Kidney epithelial cell (primary cell): ENCODE results near the gene SELENOW. TPM values are rescaled to one million over a fixed set of nuclear protein-coding genes. Genes with fewer than 3 reads are reported as not detected.
"Not testable (repeated sequence)": the region's sequence is repeated elsewhere in the genome, so short reads cannot be mapped to it uniquely, and the experiment has no call there.

Experiments used
- DNase-seq: peaks from one replicate; pipeline ENCODE4 v3.0.0-alpha.2; 2010; ENCODE audit warnings: low read depth
- H3K27me3 ChIP-seq: 2 replicates; pipeline ENCODE4 v1.6.0; 2011; ENCODE audit warnings: low read length; ENCODE audit not compliant: control insufficient read depth, insufficient read depth
- H3K36me3 ChIP-seq: 2 replicates; pipeline ENCODE4 v1.5.1; 2011; ENCODE audit warnings: low read length; ENCODE audit not compliant: control insufficient read depth, insufficient read depth
- H3K4me3 ChIP-seq: 2 replicates; pipeline ENCODE4 v1.5.1; 2011; ENCODE audit warnings: low read depth, mild to moderate bottlenecking, control low read depth, low read length
- total RNA-seq: library from RNA; depleted of rRNA; stranded (reverse); fragments of >200 nt; gene quantifications from 2 replicates; pipeline ENCODE4 v1.2.3, GENCODE V29; 2015
- TF ChIP-seq, protein P1 (sequence below): IDR thresholded peaks from 2 replicates; pipeline ENCODE4 v1.5.1; 2011; ENCODE audit warnings: mild to moderate bottlenecking, moderate library complexity, low read length, control low read depth, inconsistent platforms; ENCODE audit not compliant: insufficient read depth, poor library complexity, severe bottlenecking

SELENOW gene
- total RNA-seq, 1 donor from 2014 or later, result 166 TPM

DNA sequence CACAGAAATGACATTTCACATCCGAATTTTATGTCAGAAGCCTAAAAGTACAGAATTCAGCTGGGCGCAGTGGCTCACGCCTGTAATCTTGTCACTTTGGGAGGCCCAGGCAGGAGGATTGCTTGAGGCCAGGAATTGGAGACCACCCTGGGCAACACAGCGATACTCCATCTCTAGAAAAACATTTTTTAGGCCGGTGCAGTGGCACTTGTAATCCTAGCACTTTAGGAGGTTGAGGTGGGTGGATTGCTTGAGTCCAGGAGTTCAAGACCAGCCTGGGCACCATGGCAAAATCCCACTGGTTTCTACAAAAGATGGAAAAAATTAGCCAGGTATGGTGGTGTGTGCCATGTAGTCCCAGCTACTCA is 17.9 kb upstream of the SELENOW start:
- peaks cover 3% of the 10 kb centered on the region for H3K36me3 ChIP-seq
- TF ChIP-seq, protein P1, sequence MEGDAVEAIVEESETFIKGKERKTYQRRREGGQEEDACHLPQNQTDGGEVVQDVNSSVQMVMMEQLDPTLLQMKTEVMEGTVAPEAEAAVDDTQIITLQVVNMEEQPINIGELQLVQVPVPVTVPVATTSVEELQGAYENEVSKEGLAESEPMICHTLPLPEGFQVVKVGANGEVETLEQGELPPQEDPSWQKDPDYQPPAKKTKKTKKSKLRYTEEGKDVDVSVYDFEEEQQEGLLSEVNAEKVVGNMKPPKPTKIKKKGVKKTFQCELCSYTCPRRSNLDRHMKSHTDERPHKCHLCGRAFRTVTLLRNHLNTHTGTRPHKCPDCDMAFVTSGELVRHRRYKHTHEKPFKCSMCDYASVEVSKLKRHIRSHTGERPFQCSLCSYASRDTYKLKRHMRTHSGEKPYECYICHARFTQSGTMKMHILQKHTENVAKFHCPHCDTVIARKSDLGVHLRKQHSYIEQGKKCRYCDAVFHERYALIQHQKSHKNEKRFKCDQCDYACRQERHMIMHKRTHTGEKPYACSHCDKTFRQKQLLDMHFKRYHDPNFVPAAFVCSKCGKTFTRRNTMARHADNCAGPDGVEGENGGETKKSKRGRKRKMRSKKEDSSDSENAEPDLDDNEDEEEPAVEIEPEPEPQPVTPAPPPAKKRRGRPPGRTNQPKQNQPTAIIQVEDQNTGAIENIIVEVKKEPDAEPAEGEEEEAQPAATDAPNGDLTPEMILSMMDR, result no peak
- H3K4me3 ChIP-seq, result no peak overlapping the region
- peaks cover under 1% of the 10 kb centered on the region for H3K27me3 ChIP-seq
- no peak for DNase-seq

DNA sequence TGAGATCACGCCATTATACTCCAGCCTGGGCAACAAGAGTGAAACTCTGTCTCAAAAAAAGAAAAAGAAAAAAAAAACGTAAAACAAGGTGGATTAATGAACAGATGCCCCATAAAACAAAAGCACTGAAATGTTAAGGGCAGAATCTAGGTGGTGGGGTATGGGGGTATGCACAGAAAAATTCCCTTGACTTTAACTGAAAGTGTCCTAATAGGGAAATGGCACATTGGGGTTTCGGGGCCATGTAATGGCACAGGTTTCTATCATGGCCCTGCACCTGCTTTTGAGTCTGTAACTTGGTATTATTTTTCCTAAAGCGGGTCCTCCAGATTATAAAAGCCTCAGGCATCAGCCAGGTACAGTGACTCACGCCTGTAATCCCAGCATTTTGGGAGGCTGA is 16.9 kb upstream of the SELENOW start:
- peaks cover 4% of the 10 kb centered on the region for H3K27me3 ChIP-seq
- H3K36me3 ChIP-seq, result peaks cover 3% of the 10 kb centered on the region
- no peak overlapping the region for H3K4me3 ChIP-seq
- TF ChIP-seq, protein P1, result no peak
- DNase-seq, result no peak

DNA sequence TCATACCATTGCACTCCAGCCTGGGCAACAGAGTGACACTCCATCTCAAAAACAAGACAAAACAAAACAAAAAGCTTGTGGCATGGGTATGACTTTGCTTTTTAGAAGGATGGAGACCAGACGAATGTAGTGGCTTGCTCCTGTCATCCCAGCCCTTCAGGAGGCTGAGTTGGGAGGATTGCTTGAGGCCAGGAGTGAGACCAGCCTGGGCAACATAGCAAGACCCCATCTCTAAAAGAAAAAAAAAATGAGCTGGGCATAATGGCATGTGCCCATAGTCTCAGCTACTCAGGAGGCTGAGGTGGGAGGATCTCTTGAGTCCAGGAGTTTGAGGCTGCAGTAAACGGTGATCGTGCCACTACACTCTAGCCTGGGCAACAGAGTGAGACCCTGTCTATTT is 16.4 kb upstream of the SELENOW start:
- DNase-seq, result no peak
- Histone ChIP-seq H3K36me3 (peaks cover 3% of the 10 kb centered on the region), H3K4me3 (no peak overlapping the region), H3K27me3 (peaks cover 4% of the 10 kb centered on the region)
- TF ChIP-seq, protein P1, result no peak

DNA sequence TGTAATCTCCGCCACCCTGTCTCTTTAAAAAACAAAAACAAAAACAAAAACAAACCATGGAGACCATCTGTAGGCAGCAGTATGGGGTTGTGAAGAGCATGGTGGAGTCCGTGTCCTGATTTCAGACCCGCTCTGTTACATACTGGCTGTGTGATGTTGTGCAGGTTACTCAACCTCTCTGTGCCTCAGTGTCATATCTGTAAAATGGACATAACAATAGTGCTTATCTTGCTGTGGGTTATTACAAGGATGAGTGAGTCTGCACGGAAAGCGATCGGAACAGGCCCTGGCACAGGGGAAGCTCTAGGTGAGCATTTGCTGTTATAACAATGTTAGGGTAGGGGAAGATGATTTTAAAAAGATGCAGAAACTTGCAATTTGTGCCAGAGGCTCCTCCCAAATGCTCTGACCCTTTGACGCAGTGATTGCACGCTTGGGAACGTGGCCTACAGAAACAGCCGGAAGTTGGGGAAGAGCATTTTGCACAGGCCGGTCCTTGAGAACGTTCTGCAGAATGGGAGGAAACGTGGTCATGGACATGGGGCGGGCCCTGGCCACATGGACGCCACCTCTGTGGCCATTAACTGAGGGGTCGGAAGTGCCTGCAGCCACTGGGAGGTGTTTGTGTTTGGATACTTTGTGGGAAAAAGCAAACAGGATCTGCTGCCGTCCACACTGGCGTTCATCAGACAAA is 15.7 kb upstream of the SELENOW start:
- no peak overlapping the region for H3K4me3 ChIP-seq
- H3K36me3 ChIP-seq, result no peaks in the 10 kb centered on the region
- DNase-seq, result no peak
- TF ChIP-seq, protein P1, result no peak
- peaks cover 4% of the 10 kb centered on the region for H3K27me3 ChIP-seq

DNA sequence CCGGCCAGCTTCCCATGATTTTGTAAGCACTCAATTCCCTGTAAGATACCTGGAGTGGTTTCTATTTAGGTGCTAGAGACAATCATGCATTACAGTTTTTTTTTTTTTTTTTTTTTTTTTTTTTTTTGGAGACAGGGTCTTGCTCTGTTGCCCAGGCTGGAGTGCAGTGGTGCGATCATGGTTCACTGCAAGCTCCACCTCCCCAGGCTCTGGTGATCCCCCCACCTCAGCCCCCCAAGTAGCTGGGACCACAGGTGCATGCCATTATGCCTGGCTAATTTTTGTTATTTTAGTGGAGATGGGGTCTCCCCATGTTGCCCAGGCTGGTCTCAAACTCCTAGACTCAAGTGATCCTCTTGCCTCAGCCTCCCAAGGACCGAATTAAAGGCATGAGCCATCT is 13.8 kb upstream of the SELENOW start:
- H3K4me3 ChIP-seq, H3K27me3 ChIP-seq, H3K36me3 ChIP-seq, DNase-seq: not testable (repeated sequence)

DNA sequence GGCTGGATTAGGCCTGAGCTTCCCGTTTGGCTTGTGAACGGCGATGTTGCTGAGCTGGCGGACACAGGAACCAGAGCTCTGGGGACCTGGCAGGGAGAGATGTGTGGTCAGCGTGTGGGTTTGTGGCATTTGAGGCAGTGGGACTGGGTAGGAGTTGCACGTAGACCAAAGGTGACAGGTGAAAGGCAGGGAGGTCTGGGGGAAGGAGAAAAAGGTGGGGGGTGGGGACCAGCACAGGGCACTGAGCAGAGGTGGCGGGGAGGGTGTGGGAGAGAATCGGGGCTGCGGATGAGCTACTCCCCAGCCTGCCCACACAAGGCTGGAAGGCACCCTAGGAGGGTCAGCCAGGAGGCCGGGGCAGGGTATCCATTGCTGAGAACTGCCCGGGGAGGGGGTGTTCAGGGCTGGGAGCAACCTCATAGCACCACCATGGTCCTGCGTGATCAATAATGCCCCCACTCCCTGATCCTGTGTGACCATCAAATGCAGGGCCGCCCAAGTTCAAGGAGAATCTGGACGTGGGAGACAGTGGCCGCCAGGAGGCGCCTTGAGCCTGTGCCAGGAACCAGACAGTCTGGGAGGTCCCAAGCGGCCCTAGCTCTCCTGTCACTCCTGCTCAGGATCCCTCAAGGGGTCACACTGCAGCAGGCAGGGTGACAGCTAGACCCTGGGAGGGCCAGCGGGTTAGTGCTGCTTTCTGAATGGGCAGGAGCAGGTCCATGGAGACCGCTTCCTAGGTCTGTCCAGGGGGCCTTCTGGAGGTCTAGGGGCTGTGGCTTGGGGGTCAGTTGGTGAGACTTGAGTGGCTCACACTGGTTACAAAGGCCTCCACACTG is 12.8 kb upstream of the SELENOW start:
- DNase-seq, result no peak
- H3K4me3 ChIP-seq, result no peak overlapping the region
- H3K36me3 ChIP-seq, result no peaks in the 10 kb centered on the region
- TF ChIP-seq, protein P1, result peak; percentile 91
- peaks cover 8% of the 10 kb centered on the region for H3K27me3 ChIP-seq
